ENCODE results near the gene DNAJB11. TPM values are rescaled to one million over a fixed set of nuclear protein-coding genes. Genes with fewer than 3 reads are reported as not detected.

DNAJB11 gene
- polyA plus RNA-seq, 1 experiment = 56.2 TPM

DNA sequence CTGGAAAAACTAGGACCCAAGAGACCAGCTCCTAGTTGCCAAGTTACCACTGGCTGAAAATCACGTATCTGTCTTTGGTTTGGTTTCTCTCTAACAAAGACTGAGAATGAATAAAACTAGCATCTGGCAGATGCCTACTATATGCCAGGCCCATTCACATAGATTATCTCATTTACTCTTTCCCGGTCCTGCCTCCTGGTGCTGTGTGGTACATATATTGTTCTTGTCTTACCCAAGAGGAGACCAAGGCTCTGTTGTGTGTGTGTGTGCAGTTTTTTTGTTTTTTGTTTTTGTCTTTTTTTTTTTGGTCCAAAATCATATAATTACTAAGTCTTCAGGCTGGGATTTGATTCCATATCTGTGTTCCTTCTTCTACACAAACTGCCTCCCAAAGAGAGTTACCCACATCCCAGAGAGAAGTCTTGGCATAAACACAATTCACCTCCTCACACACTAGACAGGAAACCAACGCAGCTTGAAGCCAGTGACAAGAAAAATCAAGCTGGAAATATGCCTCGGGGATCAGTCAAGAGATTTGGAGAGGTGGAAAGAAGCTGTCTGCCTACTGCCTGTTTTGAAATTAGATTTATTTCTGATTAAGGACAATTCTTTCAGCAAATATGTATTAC is 43.2 kb downstream of the DNAJB11 start:
- Histone ChIP-seq H3K27me3 (ENCODE audit: control insufficient read depth, insufficient read depth, low read length) (peaks cover 19% of the 10 kb centered on the region), H3K4me3 (ENCODE audit: low read depth, low read length) (no peak overlapping the region), H3K27ac (ENCODE audit: low read depth, low read length) (no peak overlapping the region), H3K9me3 (ENCODE audit: control insufficient read depth, insufficient read depth, low read length) (no peaks in the 10 kb centered on the region)
- CTCF ChIA-PET = interaction anchor here (0.7 to 5.9 kb wide), 27 partner anchors 9 to 1102 kb away, joined by 3 to 186 read pairs (median 7); partner anchors contain the start of genes DNAJB11, EIF4A2, RFC4 and TBCCD1
- DNase-seq (ENCODE audit: low read depth, low spot score) = no peak
- POLR2A ChIA-PET = interaction anchor here (1.9 kb wide), 1 partner anchor 170 kb away, joined by 13 read pairs; the partner anchor contains the start of gene EIF4A2
- TF ChIP-seq CTCF (IDR thresholded peaks at IDR 0.05; ENCODE audit: low read depth, low read length) = no peak

DNA sequence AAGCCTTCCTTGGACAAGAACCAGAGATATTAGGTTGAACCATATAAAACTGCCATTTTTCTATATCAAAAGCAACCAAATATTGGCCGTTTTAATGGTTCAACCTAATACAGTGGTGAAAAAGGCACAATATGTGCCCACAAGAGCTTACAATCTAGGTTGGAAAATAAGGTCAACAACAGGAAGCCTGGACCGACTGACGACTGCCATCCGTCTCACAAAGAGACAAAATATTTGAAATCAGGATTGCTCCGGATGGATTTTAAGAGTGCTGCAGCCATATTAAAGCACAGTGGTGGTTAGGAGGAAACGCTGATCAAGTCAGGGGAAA is 43.7 kb downstream of the DNAJB11 start:
- Histone ChIP-seq H3K4me3 (ENCODE audit: low read depth, low read length) (no peak overlapping the region), H3K27me3 (ENCODE audit: control insufficient read depth, insufficient read depth, low read length) (peaks cover 15% of the 10 kb centered on the region), H3K9me3 (ENCODE audit: control insufficient read depth, insufficient read depth, low read length) (no peaks in the 10 kb centered on the region), H3K27ac (ENCODE audit: low read depth, low read length) (no peak overlapping the region)
- CTCF ChIA-PET = interaction anchor here (0.6 to 5.9 kb wide), 41 partner anchors 10 to 1101 kb away, joined by 3 to 186 read pairs (median 4); partner anchors contain the start of genes DNAJB11, EIF4A2, RFC4 and TBCCD1
- no peak for DNase-seq (ENCODE audit: low read depth, low spot score)
- POLR2A ChIA-PET = interaction anchor here (1.0 to 1.9 kb wide), 2 partner anchors 27 to 169 kb away, joined by 3 to 13 read pairs; partner anchors contain the start of gene EIF4A2
- no peak for TF ChIP-seq CTCF (IDR thresholded peaks at IDR 0.05; ENCODE audit: low read depth, low read length)

- Histone ChIP-seq H3K9me3 (ENCODE audit: control insufficient read depth, insufficient read depth, low read length) (no peaks in the 10 kb centered on the region), H3K27ac (ENCODE audit: low read depth, low read length) (no peak overlapping the region), H3K27me3 (ENCODE audit: control insufficient read depth, insufficient read depth, low read length) (peaks cover 14% of the 10 kb centered on the region), H3K4me3 (ENCODE audit: low read depth, low read length) (no peak overlapping the region)
- ChIA-PET CTCF (interaction anchor here (0.6 to 5.9 kb wide), 49 partner anchors 10 to 1100 kb away, joined by 3 to 186 read pairs (median 4); partner anchors contain the start of genes DNAJB11, EIF4A2, RFC4 and TBCCD1), POLR2A (interaction anchor here (1.0 to 1.9 kb wide), 2 partner anchors 26 to 169 kb away, joined by 3 to 13 read pairs; partner anchors contain the start of gene EIF4A2)
- TF ChIP-seq CTCF (IDR thresholded peaks at IDR 0.05; ENCODE audit: low read depth, low read length) = peak; percentile 99
- peak; percentile 46 for DNase-seq (ENCODE audit: low read depth, low spot score)
These were observed 44.3 kb downstream of the DNAJB11 start for GRCh38 chr3:186614597-186615483.

DNA sequence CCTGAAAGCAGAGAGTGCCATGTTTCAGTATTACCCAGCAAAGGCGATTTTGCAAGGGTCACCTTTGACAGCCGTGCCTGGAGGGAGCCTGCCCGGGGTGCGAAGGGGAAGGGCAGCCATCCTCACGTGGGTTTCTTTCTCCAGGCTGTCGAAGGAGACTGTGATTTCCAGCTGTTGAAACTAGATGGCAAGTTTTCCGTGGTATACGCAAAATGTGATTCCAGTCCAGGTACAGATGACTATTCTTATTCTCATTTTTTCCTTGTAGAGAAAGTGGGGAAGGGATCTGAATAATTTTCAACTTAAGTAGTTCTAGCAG is 45.7 kb downstream of the DNAJB11 start:
- peaks cover 14% of the 10 kb centered on the region for H3K27me3 ChIP-seq (ENCODE audit: control insufficient read depth, insufficient read depth, low read length)
- H3K27ac ChIP-seq (ENCODE audit: low read depth, low read length) = no peak overlapping the region
- ChIA-PET CTCF (interaction anchor here (0.6 to 5.9 kb wide), 35 partner anchors 8 to 1103 kb away, joined by 3 to 186 read pairs (median 6); partner anchors contain the start of genes DNAJB11, RFC4, RPL39L and TBCCD1), POLR2A (interaction anchor here (1.9 kb wide), 1 partner anchor 167 kb away, joined by 36 read pairs; the partner anchor contains the start of gene EIF4A2)
- H3K9me3 ChIP-seq (ENCODE audit: control insufficient read depth, insufficient read depth, low read length) = no peaks in the 10 kb centered on the region
- no peak for TF ChIP-seq CTCF (IDR thresholded peaks at IDR 0.05; ENCODE audit: low read depth, low read length)
- H3K4me3 ChIP-seq (ENCODE audit: low read depth, low read length) = no peak overlapping the region
- DNase-seq (ENCODE audit: low read depth, low spot score) = no peak

All from AG04450 (cell line).